ENCODE data around the gene PSORS1C1. TPM values are rescaled to one million over a fixed set of nuclear protein-coding genes. Genes with fewer than 3 reads are reported as not detected.

Gene PSORS1C1
- total RNA-seq, 4 donors from 2014 or later = 0.33 to 0.94 (median 0.50) TPM

- no peak for TF ChIP-seq CTCF (IDR thresholded peaks at IDR 0.05; ENCODE audit: low read depth)
These were observed 11.5 kb upstream of the PSORS1C1 start for GRCh38 chr6:31103136-31103535.

- TF ChIP-seq CTCF (IDR thresholded peaks at IDR 0.05; ENCODE audit: low read depth) = no peak
These were observed 7.5 kb upstream of the PSORS1C1 start for GRCh38 chr6:31107052-31107451.

GRCh38 chr6:31110825-31111582 is 3.6 kb upstream of the PSORS1C1 start:
- no peak for TF ChIP-seq CTCF (IDR thresholded peaks at IDR 0.05; ENCODE audit: low read depth)

GRCh38 chr6:31111712-31112111 is 2.9 kb upstream of the PSORS1C1 start:
- TF ChIP-seq CTCF (IDR thresholded peaks at IDR 0.05; ENCODE audit: low read depth) = no peak

- no peak for TF ChIP-seq CTCF (IDR thresholded peaks at IDR 0.05; ENCODE audit: low read depth)
These were observed 2.1 kb upstream of the PSORS1C1 start, which contains the start of gene C6orf15 for GRCh38 chr6:31112478-31112877. TSS of gene C6orf15 (minus strand) at chr6:31112575. CDS start at chr6:31112555, 20 bp downstream.

- TF ChIP-seq CTCF (IDR thresholded peaks at IDR 0.05; ENCODE audit: low read depth) = no peak
These were observed 599 bp upstream of the PSORS1C1 start for GRCh38 chr6:31113861-31114540.

All from subcutaneous adipose tissue (tissue), 4 donors.